Measurements from ENCODE around the gene PPP1R10. TPM values are rescaled to one million over a fixed set of nuclear protein-coding genes. Genes with fewer than 3 reads are reported as not detected.

The PPP1R10 gene
- total and polyA plus RNA-seq, 11 donors, result 9.4 to 44.9 (median 28.1) TPM

GRCh38 chr6:30640481-30640880, 23.4 kb upstream of the PPP1R10 start:
- 82 to 89% (median 87%) methylated on average over 10 of the region's 10 CpGs for WGBS, 4 donors
- intact Hi-C loops (cut with DNase I), result no loop called here
- H3K36me3 ChIP-seq, result peaks cover 0 to 67% (median 39%) of the 10 kb centered on the region in 9 donors
- no peak for DNase-seq
- H3K9me3 ChIP-seq, result no peaks in the 10 kb centered on the region
- H3K27me3 ChIP-seq, result no peaks in the 10 kb centered on the region
- ATAC-seq, result peak in 1 of 4 donors; percentile 11
- TF ChIP-seq POLR2A (IDR thresholded peaks at IDR 0.05) (no peak), CTCF (IDR thresholded peaks at IDR 0.05) (no peak)
- H3K4me3 ChIP-seq, result no peak overlapping the region
- H3K27ac ChIP-seq, result no peak overlapping the region
- H3K4me1 ChIP-seq, result peaks cover 0 to 7% (median 0%) of the 10 kb centered on the region in 12 donors

- no peak for ATAC-seq
These were observed 18.8 kb upstream of the PPP1R10 start for GRCh38 chr6:30635834-30636233.

GRCh38 chr6:30626484-30627366, 9.7 kb upstream of the PPP1R10 start, which contains the start of gene ATAT1:
ATAT1 (plus strand) TSS chr6:30626874.
- WGBS, 4 donors, result 3 to 4% (median 4%) methylated on average over 35 to 36 of the region's 36 CpGs
- ATAC-seq (peak; percentile 95 to 98 (median 96)), DNase-seq (peak; percentile 90 to 93 (median 92))
- Histone ChIP-seq H3K27me3 (no peaks in the 10 kb centered on the region), H3K27ac (peak within 1 kb of the TSS; percentile 73 to 94 (median 88)), H3K36me3 (peaks cover 0 to 79% (median 63%) of the 10 kb centered on the region in 9 donors), H3K4me3 (peak within 1 kb of the TSS; percentile 42 to 84 (median 59)), H3K9me3 (no peaks in the 10 kb centered on the region), H3K4me1 (peaks cover 0 to 24% (median 10%) of the 10 kb centered on the region in 12 donors)
- TF ChIP-seq CTCF (IDR thresholded peaks at IDR 0.05), result peak in 10 of 12 donors; percentile 6 to 63 (median 43)
- TF ChIP-seq POLR2A (IDR thresholded peaks at IDR 0.05), result peak in 1 of 2 donors; percentile 48
- intact Hi-C loops (cut with DNase I), result no loop called here

More at GRCh38 chr6:30635834-30636233, 18.8 kb upstream of the PPP1R10 start:
- Histone ChIP-seq H3K36me3 (peaks cover 0 to 53% (median 26%) of the 10 kb centered on the region in 9 donors), H3K27me3 (no peaks in the 10 kb centered on the region), H3K4me3 (no peak overlapping the region), H3K4me1 (no peaks in the 10 kb centered on the region), H3K27ac (no peak overlapping the region), H3K9me3 (no peaks in the 10 kb centered on the region)
- WGBS, 4 donors, result 95 to 98% (median 97%) methylated on average over 3 of the region's 3 CpGs
- intact Hi-C loops (cut with DNase I), result no loop called here
- no peak for TF ChIP-seq POLR2A (IDR thresholded peaks at IDR 0.05)
- TF ChIP-seq CTCF (IDR thresholded peaks at IDR 0.05), result no peak
- DNase-seq, result no peak

GRCh38 chr6:30625511-30625910, 8.5 kb upstream of the PPP1R10 start:
- H3K36me3 ChIP-seq, result peaks cover 0 to 87% (median 73%) of the 10 kb centered on the region in 9 donors
- ATAC-seq (no peak), DNase-seq (no peak)
- H3K27ac ChIP-seq, result peak overlapping the region in 1 of 12 donors; percentile 86
- H3K4me1 ChIP-seq, result peaks cover 0 to 24% (median 10%) of the 10 kb centered on the region in 12 donors
- TF ChIP-seq CTCF (IDR thresholded peaks at IDR 0.05), result no peak
- no peak for TF ChIP-seq POLR2A (IDR thresholded peaks at IDR 0.05)
- no peaks in the 10 kb centered on the region for H3K9me3 ChIP-seq
- no peak overlapping the region for H3K4me3 ChIP-seq
- intact Hi-C loops (cut with DNase I), result no loop called here
- 95 to 98% (median 96%) methylated on average over 8 of the region's 8 CpGs for WGBS, 4 donors
- no peaks in the 10 kb centered on the region for H3K27me3 ChIP-seq

Data from heart left ventricle (tissue), 16 donors.